Suppressor macrophage treated with lipopolysaccharide for 1 hour (primary cell): ENCODE results near the gene PTBP3.

Experiments used
- DNase-seq, 3 donors: peaks; one replicate each; pipeline ENCODE4 v3.0.0-alpha.2; 2020 to 2022

Gene PTBP3

DNA sequence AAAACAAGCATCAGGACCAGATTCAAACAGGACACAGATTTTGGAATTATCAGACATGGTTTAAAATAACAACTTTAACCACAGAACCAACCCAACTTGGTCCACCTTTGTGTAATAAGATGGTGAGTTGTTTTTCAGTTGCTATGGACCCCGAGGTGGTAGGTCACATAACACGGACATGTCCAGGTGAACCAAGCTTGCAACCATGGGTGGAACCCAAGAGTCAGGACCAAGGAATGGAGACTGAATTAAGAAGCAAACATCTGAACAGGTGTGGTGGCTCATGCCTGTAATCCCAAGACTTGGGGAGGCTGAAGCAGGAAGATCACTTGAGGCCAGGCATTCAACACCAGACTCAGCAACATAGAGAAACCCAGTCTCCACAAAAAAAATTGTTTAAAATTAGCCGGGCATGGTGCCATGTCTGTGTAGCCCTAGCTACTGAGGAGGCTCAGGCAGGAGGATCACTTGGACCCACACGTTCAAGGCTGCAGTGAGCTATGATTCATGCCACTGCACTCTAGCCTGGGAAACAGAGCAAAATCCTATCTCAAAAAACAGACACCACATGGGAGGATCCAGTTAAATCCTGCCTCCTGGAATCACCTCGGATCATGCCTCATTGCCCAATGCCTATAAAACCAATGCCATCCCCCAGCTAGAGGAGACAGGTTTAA lies 10.6 kb downstream of the PTBP3 start:
- no peak for DNase-seq

DNA sequence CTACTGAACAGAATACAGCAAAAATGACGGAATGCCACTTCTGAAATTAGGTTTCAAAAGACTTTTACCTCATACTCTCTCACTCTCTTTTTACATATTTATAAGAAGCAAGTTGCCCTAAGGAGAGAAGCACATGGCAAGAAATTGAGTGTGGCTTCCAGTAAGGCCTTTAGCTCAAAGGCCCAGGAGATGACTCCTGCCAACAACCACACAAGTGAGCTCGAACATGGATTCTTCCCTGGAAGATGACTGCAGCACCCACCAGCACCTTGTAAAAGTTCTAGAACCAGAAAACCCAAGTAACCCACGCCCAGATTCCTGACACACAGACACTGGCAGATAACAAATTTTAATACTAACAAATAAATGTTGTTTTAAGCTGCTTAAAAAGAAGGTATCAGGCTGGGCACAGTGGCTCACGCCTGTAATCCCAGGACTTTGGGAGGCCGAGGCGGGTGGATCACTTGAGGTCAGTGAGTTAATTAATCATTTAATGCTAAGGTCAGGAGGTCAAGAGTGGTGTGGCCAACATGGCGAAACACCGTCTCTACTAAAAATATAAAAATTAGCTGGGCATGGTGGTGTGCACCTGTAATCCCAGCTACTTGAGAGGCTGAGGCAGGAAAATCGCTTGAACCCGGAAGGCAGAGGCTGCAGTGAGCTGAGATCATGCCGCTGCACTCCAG lies 17.0 kb downstream of the PTBP3 start:
- no peak for DNase-seq

DNA sequence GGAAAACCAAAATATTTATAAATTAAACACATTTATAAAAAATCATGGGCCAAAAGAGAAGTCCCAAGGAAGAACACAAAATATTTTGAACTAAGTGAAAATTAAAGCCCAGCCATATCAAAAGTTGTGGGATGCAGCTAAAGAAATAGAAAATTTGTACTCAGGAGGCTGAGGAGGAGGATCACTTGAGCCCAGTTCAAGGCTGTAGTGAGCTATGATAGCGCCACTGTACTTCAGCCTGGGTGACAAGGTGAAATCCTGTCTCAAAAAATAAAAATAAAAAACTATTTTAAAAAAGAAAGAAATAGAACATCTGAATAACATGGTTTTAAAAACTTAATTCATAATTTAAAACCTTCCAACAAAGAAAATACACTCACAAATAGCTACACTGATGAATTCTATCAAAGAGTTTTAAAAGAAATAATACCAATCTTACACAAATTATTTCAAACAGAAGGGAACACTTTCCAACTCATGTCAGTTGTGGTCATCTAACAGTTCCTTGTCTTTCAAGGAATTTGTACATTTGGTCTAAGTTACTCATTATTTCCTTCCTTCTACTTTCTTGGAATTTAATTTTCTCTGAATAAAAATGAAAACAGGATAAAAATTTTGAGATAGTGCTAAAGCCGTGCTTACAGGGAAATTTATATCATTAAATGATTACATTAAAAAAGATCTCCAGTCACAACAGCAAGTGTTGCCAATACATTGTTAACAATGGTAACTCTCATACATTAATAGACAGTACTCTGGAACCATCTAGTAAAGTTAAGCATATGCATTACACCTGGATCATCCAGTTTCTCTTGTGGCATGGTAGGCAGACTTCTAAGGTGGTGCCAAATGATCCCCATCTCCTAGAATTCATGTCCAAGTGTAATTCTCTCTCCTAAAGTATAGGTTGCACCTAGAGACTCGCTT lies 17.8 kb downstream of the PTBP3 start:
- peak in 2 of 3 donors; percentile 49 to 50 for DNase-seq

DNA sequence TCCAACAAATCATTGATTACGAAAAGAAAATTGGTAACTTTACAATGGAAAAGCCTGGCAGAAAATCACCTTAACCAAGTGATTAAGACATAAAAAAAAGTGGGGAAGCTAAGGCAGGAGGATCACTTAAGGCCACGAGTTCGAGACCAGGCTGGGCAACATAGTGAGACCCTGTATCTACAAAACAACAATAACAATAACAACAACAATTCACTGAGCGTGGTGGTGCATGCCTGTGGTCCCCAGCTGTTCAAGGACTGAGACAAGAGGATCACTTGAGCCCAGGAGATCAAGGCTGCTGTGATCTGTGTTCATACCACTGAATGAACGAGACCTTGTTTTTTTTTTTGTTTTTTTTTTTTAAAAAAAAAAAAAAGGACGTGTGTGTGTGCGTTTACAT lies 21.3 kb downstream of the PTBP3 start:
- DNase-seq: no peak

DNA sequence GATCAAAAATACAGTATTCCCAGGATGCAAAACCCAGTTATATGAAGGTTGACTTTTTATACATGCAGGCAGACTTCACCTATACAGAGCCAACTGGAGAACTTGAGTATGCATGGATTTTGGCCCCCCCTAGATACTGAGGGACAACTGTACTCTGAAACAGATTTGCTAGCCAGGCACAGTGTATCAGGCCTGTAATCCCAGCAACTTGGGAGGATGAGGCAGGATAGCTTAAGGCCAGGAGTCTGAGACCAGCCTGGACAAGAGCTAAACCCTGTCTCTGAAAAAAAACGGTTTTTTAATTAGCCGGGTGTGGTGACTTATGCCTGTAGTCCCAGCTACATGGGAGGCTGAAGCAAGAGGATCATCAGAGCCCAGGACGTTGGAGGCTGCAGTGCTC lies 21.9 kb downstream of the PTBP3 start:
- no peak for DNase-seq

DNA sequence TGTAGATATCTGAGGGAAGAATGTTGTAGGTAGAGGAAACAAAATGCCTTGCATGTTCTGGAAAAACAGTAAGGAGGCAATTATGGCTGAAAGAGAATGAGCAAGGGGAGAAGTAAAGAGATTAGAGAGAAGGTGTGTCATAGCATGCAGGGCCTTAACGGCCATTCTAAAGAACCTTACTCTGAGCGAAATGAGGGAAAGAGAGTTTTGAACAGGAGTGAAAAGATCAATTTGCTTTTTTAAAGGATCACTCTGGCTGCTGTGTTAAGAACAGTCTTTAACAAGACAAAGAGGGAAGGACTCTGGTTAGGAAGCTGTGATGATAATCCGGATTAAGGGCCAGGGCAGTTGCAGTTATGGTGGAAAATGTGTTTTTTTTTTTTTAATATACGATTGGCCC lies 22.6 kb downstream of the PTBP3 start:
- DNase-seq: no peak

DNA sequence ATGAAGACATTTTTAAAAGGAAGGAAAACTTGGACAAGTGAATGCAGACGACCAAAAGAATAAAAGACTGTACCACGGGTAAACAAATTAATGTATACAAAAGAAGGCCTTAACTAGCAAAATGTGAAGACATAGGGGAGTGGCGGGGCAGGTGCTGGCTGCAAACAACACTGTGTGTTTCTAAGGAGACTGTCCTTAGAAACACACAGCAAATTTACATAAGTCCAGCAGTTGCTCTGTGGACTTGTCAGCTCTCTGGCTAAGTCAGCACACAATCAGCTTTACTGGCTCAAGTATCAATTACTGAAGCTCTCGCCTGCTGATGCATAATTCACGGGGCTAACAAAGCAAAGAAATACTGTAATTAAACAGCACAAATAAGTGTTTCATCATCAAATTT lies 24.8 kb downstream of the PTBP3 start:
- DNase-seq: no peak

DNA sequence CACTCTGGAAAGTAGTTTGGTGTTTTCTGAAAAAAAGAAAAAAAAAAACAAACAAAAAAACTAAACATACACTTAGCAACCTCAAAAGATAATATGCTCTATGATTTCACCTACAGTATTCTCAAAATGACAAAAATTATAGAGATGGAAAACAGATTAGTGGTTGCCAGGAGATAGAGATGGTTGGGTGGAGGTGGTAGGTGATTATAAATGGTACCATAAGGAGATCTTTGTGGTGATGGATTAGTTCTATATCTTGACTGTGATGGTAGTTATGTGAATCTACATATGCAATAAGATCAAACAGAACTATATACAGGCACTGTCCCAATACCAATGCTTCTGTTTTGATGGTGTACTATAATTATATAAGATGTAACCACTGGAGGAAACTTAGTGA lies 32.0 kb downstream of the PTBP3 start:
- no peak for DNase-seq

DNA sequence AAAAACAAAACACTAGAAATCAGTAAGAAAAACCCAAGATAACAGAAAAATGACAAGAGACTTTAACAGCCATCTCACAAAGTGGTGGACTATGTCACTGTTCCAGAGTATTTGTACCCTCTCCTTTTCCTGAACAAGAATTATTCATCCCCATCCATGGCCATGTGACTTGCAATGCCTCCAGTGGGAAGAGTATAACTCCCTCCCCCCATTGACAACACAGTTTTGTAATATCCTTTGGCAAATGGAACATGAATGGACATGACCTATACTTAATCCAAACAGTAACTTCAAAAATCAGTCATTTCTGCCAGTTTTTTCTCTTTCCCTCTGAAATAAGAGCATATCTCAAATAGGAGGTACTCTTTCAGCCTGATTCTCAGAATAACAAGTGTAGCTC lies 33.9 kb downstream of the PTBP3 start:
- peak; percentile 31 to 36 (median 34) for DNase-seq

DNA sequence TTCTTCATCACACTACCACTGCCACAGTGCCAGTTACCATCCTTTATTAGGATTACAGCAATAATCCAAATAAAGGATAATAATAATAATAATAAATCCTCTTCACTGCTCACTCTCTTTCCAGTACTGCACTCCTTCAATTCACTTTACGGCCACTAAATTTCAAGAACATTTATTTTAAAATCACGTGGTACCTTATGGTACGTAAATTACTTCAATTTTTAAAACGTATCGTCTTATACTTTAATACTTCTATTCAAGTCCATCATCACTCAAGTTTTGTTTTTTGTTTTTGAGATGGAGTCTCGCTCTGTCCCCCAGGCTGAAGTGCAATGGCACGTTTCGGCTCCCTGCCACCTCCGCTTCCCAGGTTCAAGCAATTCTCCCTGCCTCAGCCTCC lies 36.5 kb downstream of the PTBP3 start:
- no peak for DNase-seq

DNA sequence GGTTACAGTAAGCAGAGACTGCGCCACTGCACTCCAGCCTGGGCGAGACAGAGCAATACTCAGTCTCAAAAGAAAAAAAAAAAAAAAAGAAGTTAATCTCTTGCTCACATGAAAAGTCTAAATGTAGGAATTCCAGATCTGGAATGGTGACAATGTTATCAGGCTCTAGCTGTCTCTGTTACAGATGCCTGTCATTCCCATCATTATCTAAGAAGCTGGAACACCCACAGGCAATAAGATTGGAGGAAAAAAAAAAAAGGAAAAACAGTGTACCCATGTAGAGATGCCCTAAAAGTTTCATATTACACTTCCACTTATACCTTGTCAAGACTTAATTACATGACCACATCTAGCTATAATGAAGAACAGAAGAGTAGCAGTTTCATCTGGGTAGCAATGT lies 38.2 kb downstream of the PTBP3 start:
- DNase-seq: no peak

DNA sequence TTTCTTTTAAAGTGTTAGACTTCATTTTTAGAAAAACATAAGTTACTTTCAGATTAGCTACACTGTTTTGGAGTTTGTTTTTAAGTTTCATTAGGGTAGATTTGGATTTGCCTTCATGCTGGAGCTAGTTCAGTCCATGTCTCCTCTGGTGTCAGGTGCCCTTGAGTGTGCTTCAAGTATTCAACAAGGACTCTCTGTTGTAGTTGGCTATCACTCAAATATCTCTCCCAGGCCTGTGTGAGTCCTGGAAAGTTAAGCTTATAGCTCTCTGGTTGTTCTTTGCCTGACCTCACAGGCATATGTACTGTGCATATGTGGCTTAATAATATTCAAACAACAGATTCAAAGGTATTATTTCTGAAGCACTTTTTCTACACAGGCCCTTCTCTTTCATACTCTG lies 45.4 kb downstream of the PTBP3 start:
- DNase-seq: no peak

DNA sequence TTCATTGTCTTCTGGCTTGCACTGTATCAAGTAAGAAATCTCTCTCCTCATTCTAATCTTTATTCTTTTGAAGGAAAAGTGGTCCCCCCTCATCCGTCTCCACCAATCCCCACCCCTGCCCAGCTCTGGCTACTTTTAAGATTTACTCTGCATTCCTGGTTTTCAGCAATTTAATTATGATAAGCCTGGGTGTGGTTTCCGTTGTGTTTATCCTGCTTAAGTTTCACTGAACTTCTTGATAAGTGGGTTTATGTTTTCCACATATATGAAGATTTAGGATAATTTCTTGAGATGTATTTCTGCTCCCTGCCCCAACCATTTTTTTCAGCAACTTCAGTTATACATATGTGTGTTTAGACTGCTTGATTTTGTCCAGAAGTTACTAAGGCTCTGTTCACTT lies 46.5 kb downstream of the PTBP3 start:
- no peak for DNase-seq

DNA sequence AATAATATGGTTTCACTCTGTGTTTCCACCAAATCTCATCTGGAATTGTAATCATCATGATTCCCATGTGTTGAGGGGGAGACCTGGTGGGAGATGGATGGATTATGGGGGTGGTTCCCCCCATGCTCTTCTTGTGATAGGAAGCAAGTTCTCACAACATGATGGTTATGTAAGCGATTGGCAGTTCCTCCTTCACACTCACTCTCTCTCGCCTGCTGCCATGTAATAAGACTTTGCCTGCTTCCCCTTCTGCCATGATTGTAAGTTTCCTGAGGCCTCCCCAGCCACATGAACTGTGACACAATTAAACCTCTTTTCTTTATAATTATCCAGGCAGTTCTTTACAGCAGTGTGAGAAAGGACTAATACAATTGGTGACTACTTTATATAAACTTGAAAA lies 48.4 kb downstream of the PTBP3 start:
- DNase-seq: peak; percentile 4 to 28 (median 10)

DNA sequence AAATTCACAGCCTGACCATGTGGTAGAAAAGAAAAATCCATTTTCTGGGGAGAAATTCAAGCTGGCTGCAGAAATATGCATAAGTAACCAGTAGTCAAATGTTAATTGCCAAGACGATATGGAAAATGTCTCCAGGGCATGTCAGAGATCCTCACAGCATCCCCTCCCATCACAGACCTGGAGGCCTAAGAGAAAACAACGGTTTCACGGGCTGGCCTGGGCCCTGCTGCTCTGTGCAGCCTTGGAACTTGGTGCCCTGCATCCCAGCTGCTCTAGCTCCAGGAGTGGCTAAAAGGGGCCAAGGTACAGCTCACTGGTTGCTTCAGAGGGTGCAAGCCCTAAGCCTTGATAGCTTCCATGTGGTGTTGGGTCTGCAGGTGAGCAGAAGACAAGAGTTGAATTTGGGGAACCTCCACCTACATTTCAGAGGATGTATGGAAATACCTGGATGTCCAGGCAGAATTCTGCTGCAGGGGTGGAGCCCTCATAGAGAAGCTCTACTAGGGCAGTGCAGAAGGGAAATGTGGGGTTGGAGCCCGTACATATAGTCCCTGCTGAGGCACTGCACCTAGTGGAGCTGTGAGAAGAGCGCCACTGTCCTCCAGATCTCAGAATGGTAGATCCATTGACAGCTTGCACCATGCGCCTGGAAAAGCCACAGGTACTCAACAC lies 49.7 kb downstream of the PTBP3 start:
- DNase-seq: no peak

DNA sequence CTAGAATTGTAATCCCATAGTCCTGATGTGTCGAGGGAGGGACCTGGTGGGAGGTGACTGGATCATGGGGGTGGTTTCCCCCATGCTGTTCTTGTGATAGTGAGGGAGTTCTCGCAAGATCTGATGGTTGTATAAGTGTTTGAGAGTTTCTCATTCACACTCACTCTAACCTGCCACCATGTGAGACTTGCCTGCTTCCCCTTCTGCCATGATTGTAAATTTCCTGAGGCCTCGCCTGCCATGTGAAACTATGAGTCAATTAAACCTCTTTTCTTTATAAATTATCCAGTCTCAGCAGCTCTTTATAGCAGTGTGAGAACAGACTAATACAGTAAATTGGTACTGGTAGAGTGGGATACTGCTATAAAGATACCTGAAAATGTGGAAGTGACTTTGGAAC lies 50.6 kb downstream of the PTBP3 start:
- peak in 2 of 3 donors; percentile 13 to 34 for DNase-seq

DNA sequence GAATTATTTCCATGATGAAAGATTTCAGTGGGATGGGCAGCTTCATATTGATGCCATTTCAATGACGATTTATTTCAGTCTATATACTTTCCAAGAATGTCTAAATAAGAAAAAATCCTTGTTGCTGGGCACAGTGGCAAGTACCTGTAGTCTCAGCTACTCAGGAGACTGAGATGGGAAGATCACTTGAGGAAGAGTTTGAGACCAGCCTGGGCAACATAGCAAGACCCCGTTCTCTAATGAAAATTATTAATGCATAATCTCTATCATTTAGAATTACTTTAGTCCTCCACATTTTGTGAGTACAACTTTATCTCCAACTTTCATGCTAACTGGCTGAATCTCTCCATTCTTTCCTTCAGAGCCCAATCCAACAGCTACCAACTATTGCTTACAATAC lies 52.5 kb downstream of the PTBP3 start:
- DNase-seq: no peak

DNA sequence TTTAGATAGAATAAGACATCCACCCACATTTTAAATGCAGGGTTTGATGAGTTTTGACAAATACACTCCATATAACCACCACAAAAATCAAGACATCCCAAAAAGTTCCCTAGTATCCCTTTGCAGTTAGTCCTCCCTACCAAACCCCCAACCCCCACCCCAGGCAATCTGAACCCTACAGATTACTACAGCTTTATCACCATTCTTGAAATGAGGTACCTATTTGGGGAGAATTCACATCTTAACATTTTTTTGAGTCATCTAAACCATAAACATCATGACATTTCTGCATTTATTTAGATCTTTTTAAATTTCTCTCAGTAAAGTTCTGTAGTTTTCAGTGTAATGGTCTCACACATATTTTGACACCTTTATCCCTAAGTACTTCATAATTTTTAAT lies 53.9 kb downstream of the PTBP3 start:
- no peak for DNase-seq

DNA sequence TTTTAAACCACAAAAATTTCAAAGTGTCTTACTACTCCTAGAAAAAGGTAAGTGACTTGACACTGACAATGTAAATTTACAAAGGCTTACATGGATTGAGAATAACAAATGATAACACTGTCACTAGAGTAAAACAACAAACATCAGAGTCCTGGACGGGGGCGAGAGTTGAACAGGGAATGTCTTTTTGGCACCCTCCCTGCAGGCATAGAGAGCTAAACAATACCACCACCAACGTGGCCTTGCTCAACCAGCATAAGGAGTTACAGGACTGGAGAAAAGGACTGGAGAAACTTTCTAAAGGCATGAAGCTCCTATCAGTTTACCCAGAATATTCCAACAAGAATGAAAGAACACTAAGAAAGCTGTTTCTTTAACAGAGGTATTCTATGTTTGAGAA lies 55.3 kb downstream of the PTBP3 start:
- DNase-seq: no peak

DNA sequence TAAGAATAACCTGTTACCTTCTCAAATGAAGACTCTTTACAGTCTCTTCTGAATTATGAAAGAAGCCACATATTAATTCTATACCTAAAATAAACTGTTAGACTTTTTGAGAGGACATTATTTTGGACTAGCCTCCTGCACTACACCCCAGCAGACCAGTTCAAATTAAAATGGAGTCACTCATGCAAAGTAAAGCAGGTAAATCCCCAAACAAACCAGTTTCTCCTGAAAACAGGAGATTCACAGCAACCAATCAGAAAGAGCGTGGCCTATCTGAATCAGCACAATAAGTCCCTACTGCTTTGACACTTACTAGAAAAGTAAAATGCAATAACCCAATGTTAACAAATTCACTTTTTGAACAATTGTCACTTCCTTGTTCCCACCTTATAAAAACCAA lies 58.8 kb downstream of the PTBP3 start:
- no peak for DNase-seq

DNA sequence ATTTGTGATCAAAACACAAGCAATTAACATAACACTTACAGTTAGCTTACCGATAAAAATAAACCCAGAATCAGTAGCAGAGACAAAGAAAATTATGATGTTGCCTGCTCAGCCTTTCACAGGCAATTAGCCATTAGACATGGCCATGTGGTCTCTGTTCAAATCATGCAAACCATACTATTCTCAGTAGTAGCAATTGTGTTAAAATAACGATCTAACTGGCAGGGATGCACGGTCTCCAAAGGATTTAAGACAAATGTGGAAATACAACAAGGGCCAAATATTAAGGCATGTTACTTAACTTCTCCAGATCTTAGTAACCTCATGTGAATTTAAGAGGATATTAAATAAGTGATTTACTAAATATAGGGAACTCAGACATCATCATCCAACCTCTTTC lies 59.5 kb downstream of the PTBP3 start:
- no peak for DNase-seq

DNA sequence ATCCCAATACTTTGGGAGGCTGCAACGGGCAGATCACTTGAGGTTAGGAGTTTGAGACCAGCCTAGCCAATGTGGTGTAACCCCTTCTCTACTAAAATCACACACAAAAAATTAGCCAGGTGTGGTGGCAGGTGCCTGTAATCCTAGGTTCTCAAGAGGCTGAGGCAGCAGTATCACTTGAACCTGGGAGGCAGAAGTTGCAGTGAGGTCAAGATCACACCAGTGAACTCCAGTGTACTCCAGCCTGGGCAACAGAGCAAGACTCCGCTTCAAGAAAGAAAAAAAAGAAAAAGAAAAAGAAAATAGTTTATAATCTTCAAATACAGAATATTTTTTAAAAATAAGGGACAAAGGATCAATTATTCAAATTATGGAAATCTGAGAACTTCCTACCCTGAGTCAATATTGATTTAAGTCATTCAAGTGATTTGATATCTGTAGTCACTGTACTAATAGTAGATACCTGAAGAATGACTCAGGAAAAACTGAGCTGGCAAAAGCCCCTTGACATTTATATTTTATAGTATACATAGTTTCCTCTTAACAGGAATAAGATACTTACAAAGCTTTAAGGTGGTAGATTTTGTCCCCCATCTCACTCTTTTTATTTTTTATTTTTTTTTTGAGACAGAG lies 61.8 kb downstream of the PTBP3 start:
- no peak for DNase-seq

DNA sequence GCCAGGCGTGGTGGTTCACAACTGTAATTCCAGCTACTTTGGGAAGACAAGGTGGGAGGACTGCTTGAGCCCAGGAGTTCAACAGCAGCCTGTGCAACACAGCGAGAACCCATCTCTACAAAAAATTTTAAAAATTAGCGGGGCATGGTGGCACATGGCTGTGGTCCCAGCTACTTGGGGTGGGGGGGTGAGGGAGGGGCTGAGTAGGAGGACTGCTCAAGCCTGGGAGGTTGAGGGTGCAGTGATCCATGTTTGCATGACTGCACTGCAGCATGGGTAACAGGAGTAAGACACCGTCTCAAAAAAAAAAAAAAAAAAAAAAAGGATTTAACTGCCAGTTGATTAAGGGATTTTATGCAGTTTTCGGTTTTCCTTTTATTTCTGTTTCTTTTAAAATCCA lies 65.0 kb downstream of the PTBP3 start:
- DNase-seq: no peak
